A673 (cell line): ENCODE measurements around the gene UPP1. TPM values are rescaled to one million over a fixed set of nuclear protein-coding genes. Genes with fewer than 3 reads are reported as not detected.

ENCODE experiments used
- BruUV-seq: library from RNA; stranded (reverse); fragments of 400-500 nt; replicated peaks from 2 replicates; lab custom pipeline; 2021; lab: Mats Ljungman, UMichigan
- CTCF ChIA-PET: fragments of 300-600 bp; sonication (Branson Sonifier 250); formaldehyde crosslinking; loops from one replicate; lab custom pipeline; 2022; ENCODE audit warnings: antibody characterized with exemption; lab: Charles Lee
- POLR2A ChIA-PET: fragments of 300-600 bp; sonication (Branson Sonifier 250); formaldehyde crosslinking; loops from one replicate; lab custom pipeline; 2022; ENCODE audit warnings: antibody characterized with exemption; ENCODE audit not compliant: low non-redundant PET; lab: Charles Lee
- DNase-seq: peaks from one replicate; pipeline ENCODE4 v3.0.0-alpha.2; 2015; ENCODE audit warnings: low spot score
- H3K27ac ChIP-seq: fragments of 200-600 bp; sonication (generic); 2 replicates; pipeline ENCODE4 v1.5.1; 2016; ENCODE audit warnings: mixed run types, low read depth, mild to moderate bottlenecking, mixed read lengths, antibody characterized with exemption, low read length; ENCODE audit not compliant: poor library complexity, severe bottlenecking
- H3K27me3 ChIP-seq: fragments of 200-600 bp; sonication (generic); replicated peaks from 2 replicates; pipeline ENCODE4 v1.6.1; 2017; ENCODE audit warnings: mixed run types, low read depth, mild to moderate bottlenecking, mixed read lengths, antibody characterized with exemption, low read length; ENCODE audit not compliant: insufficient read depth, poor library complexity
- H3K36me3 ChIP-seq: fragments of 200-600 bp; sonication (generic); 2 replicates; pipeline ENCODE4 v1.6.1; 2016; ENCODE audit warnings: mixed run types, mild to moderate bottlenecking, mixed read lengths, antibody characterized with exemption, low read length; ENCODE audit not compliant: insufficient read depth, poor library complexity, severe bottlenecking
- H3K4me1 ChIP-seq: fragments of 200-600 bp; sonication (generic); 2 replicates; pipeline ENCODE4 v1.6.1; 2017; ENCODE audit warnings: mixed run types, mild to moderate bottlenecking, mixed read lengths, antibody characterized with exemption, low read length; ENCODE audit not compliant: insufficient read depth, poor library complexity, severe bottlenecking
- H3K4me3 ChIP-seq: fragments of 200-600 bp; sonication (generic); 2 replicates; pipeline ENCODE4 v1.5.1; 2016; ENCODE audit warnings: low read depth, mixed run types, mild to moderate bottlenecking, mixed read lengths, low read length; ENCODE audit not compliant: poor library complexity, severe bottlenecking
- H3K9me3 ChIP-seq: fragments of 200-600 bp; sonication (generic); 2 replicates; pipeline ENCODE4 v1.6.1; 2016; ENCODE audit warnings: mixed run types, low read depth, mild to moderate bottlenecking, mixed read lengths, antibody characterized with exemption, low read length; ENCODE audit not compliant: poor library complexity, severe bottlenecking
- CTCF ChIP-seq: fragments of 300-800, 200-600 bp; sonication (generic); conservative IDR thresholded peaks from 2 replicates; pipeline ENCODE4 v1.5.1; 2017; ENCODE audit warnings: low read depth, mild to moderate bottlenecking, antibody characterized with exemption, low read length, moderate library complexity, mixed read lengths
- EZH2 ChIP-seq: fragments of 200-600 bp; sonication (generic); IDR thresholded peaks from 2 replicates; pipeline ENCODE4 v1.6.1; 2017; ENCODE audit warnings: borderline replicate concordance, low read depth, mild to moderate bottlenecking, mixed read lengths, antibody characterized with exemption, low read length; ENCODE audit not compliant: poor library complexity, severe bottlenecking
- intact Hi-C: fragments of 100-400 bp; cut with micrococcal nuclease; formaldehyde crosslinking; loops from one replicate; pipeline ENCODE4 v1.10.0; 2022; ENCODE audit not compliant: unreplicated experiment
- total RNA-seq: library from RNA; stranded (reverse); gene quantifications from 2 replicates; pipeline ENCODE4 v1.2.3, GENCODE V29; 2021

Gene UPP1
- total RNA-seq, 1 experiment from 2014 or later: 5.5 TPM

DNA sequence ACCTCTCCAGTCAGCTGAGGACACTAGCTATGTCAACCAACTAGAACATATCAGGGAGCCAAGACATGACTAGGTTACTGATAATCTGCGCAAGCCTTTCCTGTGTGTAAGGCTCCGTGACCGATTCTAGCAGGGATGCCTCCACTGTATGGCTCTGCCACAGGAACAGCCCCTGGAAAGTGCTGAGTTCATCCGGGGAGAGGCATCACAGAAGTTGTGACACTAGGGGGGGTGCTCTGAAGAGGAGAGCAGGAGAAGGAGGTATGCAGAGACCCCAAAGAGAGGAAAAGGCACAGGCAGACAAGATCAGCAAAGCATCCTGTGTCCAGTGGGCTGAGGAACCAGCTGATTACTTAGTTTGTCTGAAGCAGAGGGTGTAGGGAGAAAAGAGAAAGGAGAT lies 13.5 kb downstream of the UPP1 start:
- no peaks in the 10 kb centered on the region for H3K27me3 ChIP-seq
- H3K4me3 ChIP-seq: no peak overlapping the region
- ChIA-PET POLR2A (no interaction called here), CTCF (no interaction called here)
- intact Hi-C loops: no loop called here
- no peaks in the 10 kb centered on the region for H3K36me3 ChIP-seq
- H3K27ac ChIP-seq: no peak overlapping the region
- BruUV-seq: no TSS peak
- TF ChIP-seq CTCF (no peak), EZH2 (no peak)
- H3K9me3 ChIP-seq: no peaks in the 10 kb centered on the region
- no peaks in the 10 kb centered on the region for H3K4me1 ChIP-seq
- DNase-seq: no peak

- no peak for DNase-seq
- no peak overlapping the region for H3K27ac ChIP-seq
- no peak for TF ChIP-seq CTCF
- TF ChIP-seq EZH2: no peak
- H3K9me3 ChIP-seq: no peaks in the 10 kb centered on the region
- no peak overlapping the region for H3K4me3 ChIP-seq
- no peaks in the 10 kb centered on the region for H3K36me3 ChIP-seq
- ChIA-PET CTCF (no interaction called here), POLR2A (no interaction called here)
- H3K4me1 ChIP-seq: no peaks in the 10 kb centered on the region
- intact Hi-C loops: no loop called here
- no peaks in the 10 kb centered on the region for H3K27me3 ChIP-seq
- no TSS peak for BruUV-seq
Measured at GRCh38 chr7:48105045-48105444, 16.0 kb downstream of the UPP1 start.

GRCh38 chr7:48106906-48107659 lies 18.0 kb downstream of the UPP1 start:
- no peak for DNase-seq
- ChIA-PET CTCF (no interaction called here), POLR2A (no interaction called here)
- Histone ChIP-seq H3K27me3 (no peaks in the 10 kb centered on the region), H3K4me1 (no peaks in the 10 kb centered on the region), H3K9me3 (no peaks in the 10 kb centered on the region), H3K27ac (no peak overlapping the region), H3K4me3 (no peak overlapping the region), H3K36me3 (no peaks in the 10 kb centered on the region)
- BruUV-seq: no TSS peak
- TF ChIP-seq EZH2 (no peak), CTCF (no peak)
- intact Hi-C loops: no loop called here
